ENCODE measurements around the gene PLAAT3. TPM values are rescaled to one million over a fixed set of nuclear protein-coding genes. Genes with fewer than 3 reads are reported as not detected.
A peak's percentile ranks its signal among the peaks of the same experiment; 100 is the strongest.

The PLAAT3 gene
- total and polyA plus RNA-seq, 7 donors, result 14.6 to 59.9 (median 34.9) TPM

DNA sequence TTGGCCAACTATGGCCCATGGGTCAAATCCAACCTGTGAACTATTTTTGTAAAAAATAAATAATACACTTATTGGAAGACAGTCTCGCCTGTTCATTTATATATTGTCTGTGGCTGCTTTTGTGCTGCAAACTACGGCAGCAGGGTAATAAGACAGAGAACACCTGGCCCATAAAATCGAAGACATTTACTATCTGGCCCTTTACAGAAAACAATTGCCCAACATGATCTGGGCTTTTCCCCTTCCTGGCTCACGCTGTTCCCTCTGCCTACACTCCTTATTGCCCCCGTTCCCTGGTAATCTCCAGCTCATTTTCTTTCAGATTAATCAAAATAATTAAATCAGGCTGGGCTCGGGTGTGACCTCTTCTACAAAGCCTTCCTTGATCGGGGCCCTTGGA is 56.7 kb downstream of the PLAAT3 start:
- intact Hi-C loops (cut with DNase I), result no loop called here
- DNase-seq, result peak; percentile 15
- Histone ChIP-seq H3K4me1 (no peaks in the 10 kb centered on the region), H3K4me3 (no peak overlapping the region), H3K27ac (no peak overlapping the region), H3K36me3 (no peaks in the 10 kb centered on the region), H3K27me3 (no peaks in the 10 kb centered on the region), H3K9me3 (no peaks in the 10 kb centered on the region)
- 12 to 75% methylated on average over 7 of the region's 7 CpGs for WGBS, 2 donors
- TF ChIP-seq POLR2AphosphoS5 (IDR thresholded peaks at IDR 0.05) (peak in 1 of 4 donors; percentile 24), POLR2A (IDR thresholded peaks at IDR 0.05) (no peak)

- no peak overlapping the region for H3K4me3 ChIP-seq
- H3K27ac ChIP-seq, result no peak overlapping the region
- H3K4me1 ChIP-seq, result no peaks in the 10 kb centered on the region
- WGBS, 2 donors, result 72 to 78% methylated on average over 7 of the region's 7 CpGs
- no peaks in the 10 kb centered on the region for H3K9me3 ChIP-seq
- no peak for DNase-seq
- H3K27me3 ChIP-seq, result no peaks in the 10 kb centered on the region
- intact Hi-C loops (cut with DNase I), result no loop called here
- TF ChIP-seq POLR2A (IDR thresholded peaks at IDR 0.05), result no peak
- TF ChIP-seq, protein P1, sequence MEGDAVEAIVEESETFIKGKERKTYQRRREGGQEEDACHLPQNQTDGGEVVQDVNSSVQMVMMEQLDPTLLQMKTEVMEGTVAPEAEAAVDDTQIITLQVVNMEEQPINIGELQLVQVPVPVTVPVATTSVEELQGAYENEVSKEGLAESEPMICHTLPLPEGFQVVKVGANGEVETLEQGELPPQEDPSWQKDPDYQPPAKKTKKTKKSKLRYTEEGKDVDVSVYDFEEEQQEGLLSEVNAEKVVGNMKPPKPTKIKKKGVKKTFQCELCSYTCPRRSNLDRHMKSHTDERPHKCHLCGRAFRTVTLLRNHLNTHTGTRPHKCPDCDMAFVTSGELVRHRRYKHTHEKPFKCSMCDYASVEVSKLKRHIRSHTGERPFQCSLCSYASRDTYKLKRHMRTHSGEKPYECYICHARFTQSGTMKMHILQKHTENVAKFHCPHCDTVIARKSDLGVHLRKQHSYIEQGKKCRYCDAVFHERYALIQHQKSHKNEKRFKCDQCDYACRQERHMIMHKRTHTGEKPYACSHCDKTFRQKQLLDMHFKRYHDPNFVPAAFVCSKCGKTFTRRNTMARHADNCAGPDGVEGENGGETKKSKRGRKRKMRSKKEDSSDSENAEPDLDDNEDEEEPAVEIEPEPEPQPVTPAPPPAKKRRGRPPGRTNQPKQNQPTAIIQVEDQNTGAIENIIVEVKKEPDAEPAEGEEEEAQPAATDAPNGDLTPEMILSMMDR (IDR thresholded peaks at IDR 0.05), result no peak
- TF ChIP-seq POLR2AphosphoS5 (IDR thresholded peaks at IDR 0.05), result no peak
- no peak for TF ChIP-seq EP300 (IDR thresholded peaks at IDR 0.05)
- no peaks in the 10 kb centered on the region for H3K36me3 ChIP-seq
Measured at GRCh38 chr11:63556404-63557013, 57.7 kb downstream of the PLAAT3 start.

DNA sequence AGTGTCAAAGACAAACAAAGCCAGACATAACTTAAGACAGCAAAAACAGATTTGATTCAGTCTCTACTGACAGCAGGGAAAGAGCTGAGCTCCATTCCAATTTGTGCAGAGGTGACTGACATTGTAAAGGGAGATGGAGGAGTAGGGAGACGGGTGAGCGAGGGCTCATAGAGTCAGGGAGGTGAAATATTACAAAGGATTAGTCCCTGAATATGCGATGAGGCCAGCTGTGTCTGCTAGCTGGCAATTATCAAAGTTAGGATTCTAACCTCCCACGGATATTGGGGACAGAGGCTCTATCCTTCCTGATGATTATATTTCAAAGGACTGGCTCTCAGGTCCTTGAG is 59.4 kb downstream of the PLAAT3 start:
- Histone ChIP-seq H3K36me3 (no peaks in the 10 kb centered on the region), H3K9me3 (no peaks in the 10 kb centered on the region), H3K4me1 (no peaks in the 10 kb centered on the region), H3K27me3 (no peaks in the 10 kb centered on the region), H3K4me3 (no peak overlapping the region), H3K27ac (no peak overlapping the region)
- no peak for DNase-seq
- intact Hi-C loops (cut with DNase I), result no loop called here
- WGBS, 2 donors, result 92 to 93% methylated on average over 4 of the region's 4 CpGs
- TF ChIP-seq POLR2AphosphoS5 (IDR thresholded peaks at IDR 0.05) (no peak), EP300 (IDR thresholded peaks at IDR 0.05) (no peak), POLR2A (IDR thresholded peaks at IDR 0.05) (no peak)
- TF ChIP-seq, protein P1 (IDR thresholded peaks at IDR 0.05), result no peak

GRCh38 chr11:63553759-63554158 is 60.5 kb downstream of the PLAAT3 start:
- WGBS, 2 donors, result 44 to 79% methylated on average over 8 of the region's 8 CpGs
- Histone ChIP-seq H3K4me3 (no peak overlapping the region), H3K4me1 (no peaks in the 10 kb centered on the region), H3K27ac (no peak overlapping the region), H3K36me3 (no peaks in the 10 kb centered on the region), H3K27me3 (no peaks in the 10 kb centered on the region), H3K9me3 (no peaks in the 10 kb centered on the region)
- intact Hi-C loops (cut with DNase I), result no loop called here
- peak; percentile 35 for DNase-seq
- TF ChIP-seq EP300 (IDR thresholded peaks at IDR 0.05) (no peak), POLR2A (IDR thresholded peaks at IDR 0.05) (no peak), POLR2AphosphoS5 (IDR thresholded peaks at IDR 0.05) (no peak)
- TF ChIP-seq, protein P1 (IDR thresholded peaks at IDR 0.05), result no peak

GRCh38 chr11:63552921-63553320 is 61.3 kb downstream of the PLAAT3 start:
- DNase-seq, result peak; percentile 30
- H3K27ac ChIP-seq, result no peak overlapping the region
- H3K4me1 ChIP-seq, result no peaks in the 10 kb centered on the region
- H3K9me3 ChIP-seq, result no peaks in the 10 kb centered on the region
- intact Hi-C loops (cut with DNase I), result no loop called here
- WGBS, 2 donors, result 36 to 77% methylated on average over 7 of the region's 7 CpGs
- H3K4me3 ChIP-seq, result no peak overlapping the region
- no peaks in the 10 kb centered on the region for H3K27me3 ChIP-seq
- no peak for TF ChIP-seq POLR2A (IDR thresholded peaks at IDR 0.05)
- TF ChIP-seq, protein P1 (IDR thresholded peaks at IDR 0.05), result no peak
- TF ChIP-seq EP300 (IDR thresholded peaks at IDR 0.05), result no peak
- no peak for TF ChIP-seq POLR2AphosphoS5 (IDR thresholded peaks at IDR 0.05)
- H3K36me3 ChIP-seq, result no peaks in the 10 kb centered on the region

All from sigmoid colon (tissue), 7 donors.